Measurements from ENCODE around the gene DNAJC13. TPM values are rescaled to one million over a fixed set of nuclear protein-coding genes. Genes with fewer than 3 reads are reported as not detected.

DNAJC13 gene
- total and polyA plus RNA-seq, 2 of the 8 experiments (the other 6 are each of a cell fraction or from before 2014, with no cell fraction given): 7.9 to 28.8 TPM

DNA sequence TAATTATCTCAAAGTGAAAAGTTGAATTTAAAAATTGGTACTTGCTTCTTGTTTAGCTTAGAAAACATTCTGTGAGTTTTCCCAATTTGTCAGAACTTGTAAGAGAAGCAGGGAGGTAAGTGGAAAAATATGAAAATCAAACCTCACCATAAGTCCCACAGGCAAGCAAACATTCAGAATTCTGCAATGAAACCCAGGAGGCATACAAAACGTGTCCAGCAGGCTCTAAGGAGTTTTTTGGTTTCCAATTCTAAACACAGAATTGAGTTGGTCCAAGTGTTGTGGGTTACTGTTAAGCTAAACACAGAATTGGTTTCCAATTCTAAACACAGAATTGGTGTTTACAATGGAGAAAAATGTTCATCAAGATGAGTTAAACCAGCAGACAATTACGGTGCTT lies 152.7 kb downstream of the DNAJC13 start:
- H3K9me3 ChIP-seq (ENCODE audit: insufficient read depth in 2 of 2, low read depth in 1 of 2, low read length in 1 of 2): no peaks in the 10 kb centered on the region; a peak in 1 of 4 replicates
- H4K91ac ChIP-seq (replicated peaks; ENCODE audit: insufficient read length, low read length): no peak overlapping the region
- H3K23ac ChIP-seq (ENCODE audit: insufficient read length): no peak overlapping the region
- no peak overlapping the region for H3K56ac ChIP-seq (replicated peaks; ENCODE audit: insufficient read length, low read depth, low read length)
- ChIA-PET CTCF (ENCODE audit: partially characterized antibody) (interaction anchor here (0.8 kb wide), 1 partner anchor 11 kb away, joined by 3 read pairs; no protein-coding TSS in a partner anchor), POLR2A (ENCODE audit: partially characterized antibody) (interaction anchor here (1.0 kb wide), 1 partner anchor 9 kb away, joined by 4 read pairs; no protein-coding TSS in a partner anchor)
- no peaks in the 10 kb centered on the region for H3K27me3 ChIP-seq (replicated peaks in 1 of 4; ENCODE audit: control insufficient read depth in 3 of 4, extremely low read depth in 1 of 4, insufficient read depth in 3 of 4, low read length in 3 of 4)
- H3K14ac ChIP-seq (ENCODE audit: insufficient read length): no peak overlapping the region
- no peak overlapping the region for H3K18ac ChIP-seq (ENCODE audit: extremely low read depth, low read length)
- no peaks in the 10 kb centered on the region for H4K20me1 ChIP-seq (replicated peaks in 1 of 2; ENCODE audit: control insufficient read depth in 1 of 2, insufficient read depth in 2 of 2, low read length in 2 of 2)
- H2BK5ac ChIP-seq (ENCODE audit: low read depth, low read length): no peak overlapping the region
- H2BK12ac ChIP-seq (ENCODE audit: low read depth, low read length): no peak overlapping the region
- DNase-seq (ENCODE audit: low read depth in 1 of 2, low spot score in 2 of 2) (no peak), FAIRE-seq (no peak)
- no peak overlapping the region for H3K4me2 ChIP-seq (ENCODE audit: insufficient read depth in 1 of 2, low read depth in 2 of 2, low read length in 2 of 2)
- no peaks in the 10 kb centered on the region for H3K23me2 ChIP-seq (ENCODE audit: low read depth, low read length)
- no peak overlapping the region for H4K5ac ChIP-seq (ENCODE audit: insufficient read length, low read depth, low read length)
- H2BK120ac ChIP-seq (replicated peaks; ENCODE audit: low read depth, low read length): no peak overlapping the region
- no peak overlapping the region for H3K4ac ChIP-seq (replicated peaks; ENCODE audit: insufficient read length, low read depth, low read length)
- no peaks in the 10 kb centered on the region for H3K79me1 ChIP-seq (ENCODE audit: low read depth, low read length)
- H2AK5ac ChIP-seq (ENCODE audit: low read depth, low read length): no peak overlapping the region
- no peak overlapping the region for H3K9ac ChIP-seq (replicated peaks in 1 of 4; ENCODE audit: extremely low read depth in 1 of 4, low read depth in 3 of 4, low read length in 3 of 4)
- WGBS, 2 experiments (ENCODE audit: extremely low coverage in 1 of 2, insufficient coverage in 1 of 2, insufficient read length in 1 of 2, insufficient replicate concordance in 2 of 2, low coverage in 1 of 2, low lambda C conversion rate in 2 of 2, missing lambda C conversion rate in 1 of 2): 81% methylated on average over 2 of the region's 2 CpGs; no CpG with 5 or more reads in 1 of the 2 experiments
- no peak for TF ChIP-seq EP300 (IDR thresholded peaks at IDR 0.05; ENCODE audit: borderline replicate concordance in 1 of 2, low read depth in 2 of 2, low read length in 2 of 2)
- TF ChIP-seq POLR2A (IDR thresholded peaks at IDR 0.05; ENCODE audit: control extremely low read depth in 1 of 2, low read depth in 2 of 2, low read length in 2 of 2): no peak
- no peak for TF ChIP-seq SP4 (IDR thresholded peaks at IDR 0.05; ENCODE audit: low read length)
- no peak for TF ChIP-seq EZH2 (IDR thresholded peaks at IDR 0.05; ENCODE audit: low read depth, low read length, severe bottlenecking)
- no peak for TF ChIP-seq POLR2AphosphoS5 (IDR thresholded peaks at IDR 0.05; ENCODE audit: low read depth, low read length)
- no peak for TF ChIP-seq POU5F1 (IDR thresholded peaks at IDR 0.05; ENCODE audit: low read depth, low read length)
- no peak for TF ChIP-seq SP1 (IDR thresholded peaks at IDR 0.05; ENCODE audit: low read depth, low read length)
- no peak for TF ChIP-seq BACH1 (IDR thresholded peaks at IDR 0.05; ENCODE audit: low read length)
- no peak overlapping the region for H2BK15ac ChIP-seq (ENCODE audit: low read length)
- H2AFZ ChIP-seq (ENCODE audit: low read length): no peak overlapping the region
- H3K36me3 ChIP-seq (ENCODE audit: control insufficient read depth in 2 of 4, insufficient read depth in 4 of 4, low read length in 3 of 4): peaks cover 0 to 2% (median 0%) of the 10 kb centered on the region in 4 experiments; a peak in 2 of 8 replicates
- no peaks in the 10 kb centered on the region for H3K79me2 ChIP-seq (ENCODE audit: control insufficient read depth in 1 of 2, insufficient read depth in 2 of 2, low read length in 2 of 2)
- no peaks in the 10 kb centered on the region for H3K4me1 ChIP-seq (replicated peaks in 1 of 4; ENCODE audit: control insufficient read depth in 3 of 4, insufficient read depth in 4 of 4, low read length in 3 of 4)
- no peak overlapping the region for H2BK20ac ChIP-seq (ENCODE audit: low read length)
- H3K27ac ChIP-seq (ENCODE audit: low read depth, low read length): no peak overlapping the region
- no peak overlapping the region for H3K4me3 ChIP-seq (ENCODE audit: extremely low read depth in 1 of 4, insufficient read depth in 2 of 4, low read depth in 3 of 4, low read length in 4 of 4)
- no peak overlapping the region for H4K8ac ChIP-seq (ENCODE audit: extremely low read depth, insufficient read depth, low read length)
